Activated naive CD4-positive, alpha-beta T cell treated with anti-CD3 and anti-CD28 coated beads, Interleukin-2, amount 10 ng/mL, durations not matched to agents 7 days and 5 days (primary cell): ENCODE measurements around the gene DCHS2.

Source experiments
- CTCF ChIA-PET: fragments of 350-600 bp; sonication (Branson Sonifier 250); formaldehyde crosslinking; loops from one replicate; lab custom pipeline; 2021; ENCODE audit warnings: antibody characterized with exemption; lab: Charles Lee
- DNase-seq: peaks from one replicate; pipeline ENCODE4 v3.0.0-alpha.2; 2020
- H3K27ac Mint-ChIP-seq: one replicate; pipeline ENCODE4 v1.8.0; 2021; ENCODE audit warnings: mild to moderate bottlenecking, moderate library complexity, mixed read lengths
- H3K27me3 Mint-ChIP-seq: one replicate; pipeline ENCODE4 v1.8.0; 2021; ENCODE audit warnings: mild to moderate bottlenecking, mixed read lengths
- H3K36me3 Mint-ChIP-seq: one replicate; pipeline ENCODE4 v1.8.0; 2021; ENCODE audit warnings: mixed read lengths
- H3K4me1 Mint-ChIP-seq: one replicate; pipeline ENCODE4 v1.8.0; 2021; ENCODE audit warnings: mixed read lengths
- H3K4me3 Mint-ChIP-seq: one replicate; pipeline ENCODE4 v1.8.0; 2021; ENCODE audit warnings: mild to moderate bottlenecking, moderate library complexity, mixed read lengths
- H3K9me3 Mint-ChIP-seq: one replicate; pipeline ENCODE4 v1.8.0; 2021; ENCODE audit warnings: mixed read lengths

The DCHS2 gene

DNA sequence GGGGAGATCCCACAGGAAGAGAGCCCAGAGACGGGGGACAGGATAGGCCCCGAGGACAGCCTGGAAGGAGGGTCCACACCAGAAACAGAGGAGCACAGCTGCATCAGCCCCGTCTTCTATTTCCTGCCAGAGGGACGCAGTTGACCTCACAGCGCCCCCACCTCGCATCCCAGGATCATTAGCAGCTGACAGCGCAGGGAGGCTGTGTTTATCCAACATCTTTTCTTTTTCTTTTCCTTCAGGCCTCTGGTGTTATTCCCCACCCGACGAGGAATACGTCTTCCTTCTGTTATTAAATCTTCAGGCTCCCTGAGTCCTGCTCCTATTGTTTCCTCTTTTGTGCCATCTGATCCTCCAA lies 75.4 kb downstream of the DCHS2 start:
- peak overlapping the region; percentile 33 for H3K4me3 Mint-ChIP-seq
- no peaks in the 10 kb centered on the region for H3K9me3 Mint-ChIP-seq
- H3K27me3 Mint-ChIP-seq, result peaks cover 37% of the 10 kb centered on the region
- CTCF ChIA-PET, result interaction anchor here (1.0 kb wide), 1 partner anchor 70 kb away, joined by 3 read pairs; no protein-coding TSS in a partner anchor
- no peaks in the 10 kb centered on the region for H3K36me3 Mint-ChIP-seq
- H3K4me1 Mint-ChIP-seq, result peaks cover 16% of the 10 kb centered on the region
- no peak for DNase-seq
- H3K27ac Mint-ChIP-seq, result no peak overlapping the region

DNA sequence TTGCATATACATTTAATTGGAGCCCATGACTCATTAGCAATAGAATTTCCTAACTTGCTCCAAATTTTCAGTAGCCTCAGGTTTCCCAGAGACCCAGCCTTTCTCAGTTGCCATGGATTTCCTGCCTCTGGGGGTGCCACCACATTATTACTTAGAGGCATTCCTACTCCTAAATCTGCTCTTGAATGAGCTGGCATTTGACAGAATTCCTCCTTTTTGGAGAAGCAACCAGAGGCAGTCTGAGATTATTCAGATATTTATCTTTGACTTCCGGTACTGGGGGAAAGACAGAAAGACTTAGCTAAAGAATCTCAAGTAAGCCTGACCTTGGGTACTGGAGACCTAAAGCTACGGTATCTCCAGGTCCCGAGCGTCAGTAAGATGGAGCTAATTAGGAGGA lies 76.3 kb downstream of the DCHS2 start:
- no peak for DNase-seq
- CTCF ChIA-PET, result no interaction called here
- Mint-ChIP-seq H3K36me3 (no peaks in the 10 kb centered on the region), H3K27me3 (peaks cover 37% of the 10 kb centered on the region), H3K4me1 (peaks cover 16% of the 10 kb centered on the region), H3K27ac (no peak overlapping the region), H3K4me3 (no peak overlapping the region), H3K9me3 (no peaks in the 10 kb centered on the region)

DNA sequence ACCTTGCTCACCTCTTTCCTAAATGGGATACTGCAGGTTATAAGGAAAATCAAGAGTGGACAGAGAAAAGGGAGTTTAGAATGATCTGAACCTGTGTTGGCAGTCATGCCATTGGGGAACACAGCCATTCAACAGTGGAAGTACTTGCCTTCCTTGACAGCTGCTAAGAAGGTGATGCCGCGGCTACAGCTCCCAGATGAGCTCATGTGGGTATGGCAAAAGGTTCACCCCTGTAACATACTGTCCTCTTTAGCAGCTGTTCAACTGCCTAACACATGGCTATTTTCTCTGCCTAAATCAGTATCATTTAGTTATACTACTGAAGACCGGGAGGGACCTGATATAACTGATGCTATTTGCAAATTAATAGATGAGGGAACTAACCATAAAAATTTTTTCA lies 76.8 kb downstream of the DCHS2 start:
- Mint-ChIP-seq H3K4me3 (no peak overlapping the region), H3K4me1 (peaks cover 16% of the 10 kb centered on the region), H3K36me3 (no peaks in the 10 kb centered on the region), H3K27ac (no peak overlapping the region), H3K9me3 (no peaks in the 10 kb centered on the region), H3K27me3 (peaks cover 37% of the 10 kb centered on the region)
- CTCF ChIA-PET, result no interaction called here
- no peak for DNase-seq

DNA sequence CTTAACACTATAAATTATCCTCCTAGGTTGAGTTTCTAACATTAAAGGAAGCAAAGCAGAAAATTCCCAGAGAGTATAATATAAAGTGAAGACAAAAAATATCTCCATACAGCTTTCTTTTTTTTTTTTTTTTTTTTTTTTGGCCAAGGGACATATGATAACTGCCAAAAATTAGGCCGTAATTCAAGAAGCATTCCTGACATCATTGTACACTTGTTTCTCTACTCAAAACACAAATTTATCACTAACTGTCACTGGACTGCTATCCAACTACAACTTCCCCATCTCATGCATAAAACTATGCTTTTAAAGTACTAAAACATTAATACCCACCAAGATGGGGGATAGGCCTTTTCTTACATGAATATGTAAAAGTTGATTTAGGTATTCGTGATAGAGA lies 77.2 kb downstream of the DCHS2 start:
- Mint-ChIP-seq H3K27me3 (peaks cover 38% of the 10 kb centered on the region), H3K4me1 (peaks cover 16% of the 10 kb centered on the region), H3K9me3 (no peaks in the 10 kb centered on the region), H3K27ac (no peak overlapping the region), H3K36me3 (no peaks in the 10 kb centered on the region), H3K4me3 (no peak overlapping the region)
- CTCF ChIA-PET, result no interaction called here
- no peak for DNase-seq

DNA sequence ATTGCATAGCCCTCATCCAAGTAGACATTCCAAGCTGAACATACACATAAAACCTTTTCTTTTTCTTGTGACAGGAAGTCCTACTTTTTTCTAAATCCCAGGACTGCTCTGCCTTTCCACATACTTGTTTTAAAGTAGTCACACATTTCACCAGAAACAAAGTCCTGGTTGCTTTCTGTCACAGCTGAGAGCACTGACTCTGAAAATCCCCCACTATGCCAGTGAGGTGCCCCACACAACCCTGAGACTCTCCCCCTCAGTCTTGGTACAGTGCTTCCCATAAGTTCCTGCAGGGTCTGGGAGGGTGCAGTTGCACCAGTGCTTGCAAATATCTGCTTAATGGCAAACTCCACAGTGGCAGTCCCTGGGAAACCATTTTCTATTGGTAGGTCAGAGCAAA lies 84.2 kb downstream of the DCHS2 start:
- Mint-ChIP-seq H3K4me1 (peaks cover 8% of the 10 kb centered on the region), H3K9me3 (no peaks in the 10 kb centered on the region), H3K4me3 (no peak overlapping the region), H3K27ac (no peak overlapping the region), H3K27me3 (peaks cover 14% of the 10 kb centered on the region), H3K36me3 (no peaks in the 10 kb centered on the region)
- CTCF ChIA-PET, result no interaction called here
- DNase-seq, result no peak

DNA sequence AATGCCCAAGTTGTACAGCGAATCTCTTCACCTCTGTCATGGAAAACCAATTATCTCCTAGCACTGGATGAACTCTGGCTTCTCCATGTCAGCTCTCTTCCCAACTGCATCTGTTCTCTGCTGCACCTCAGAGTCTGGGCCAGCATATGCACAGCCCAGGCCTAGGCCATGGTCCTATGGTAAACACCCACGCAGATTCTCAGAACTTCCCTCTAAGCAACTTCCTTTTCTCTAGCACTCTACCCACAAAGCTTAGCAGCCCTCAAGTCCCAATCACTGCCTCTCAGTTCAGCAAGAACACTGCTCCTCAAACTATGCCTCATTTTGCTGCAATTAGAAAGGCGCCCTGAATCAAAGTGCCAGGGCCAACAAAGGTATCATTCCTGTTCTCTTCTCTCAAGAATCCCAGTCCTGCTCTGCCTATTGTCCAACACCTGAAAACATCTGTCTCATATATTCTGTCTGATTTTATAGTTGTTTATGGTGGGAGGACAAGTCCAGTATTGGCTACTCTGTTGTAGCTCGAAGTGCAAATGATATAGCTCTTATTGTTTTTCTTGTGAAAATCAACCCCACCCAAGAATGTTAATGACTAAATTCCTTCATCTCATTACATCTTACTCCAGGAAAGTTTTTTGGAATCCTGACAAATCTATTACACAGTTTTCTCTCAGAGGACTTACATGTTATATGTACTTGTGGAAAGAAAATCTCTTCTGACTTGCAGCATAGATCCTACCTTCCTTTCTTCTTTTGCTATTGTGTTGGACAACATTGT lies 85.4 kb downstream of the DCHS2 start:
- Mint-ChIP-seq H3K36me3 (no peaks in the 10 kb centered on the region), H3K4me3 (no peak overlapping the region), H3K27me3 (peaks cover 10% of the 10 kb centered on the region), H3K27ac (no peak overlapping the region), H3K4me1 (peaks cover 8% of the 10 kb centered on the region), H3K9me3 (no peaks in the 10 kb centered on the region)
- CTCF ChIA-PET, result no interaction called here
- no peak for DNase-seq

DNA sequence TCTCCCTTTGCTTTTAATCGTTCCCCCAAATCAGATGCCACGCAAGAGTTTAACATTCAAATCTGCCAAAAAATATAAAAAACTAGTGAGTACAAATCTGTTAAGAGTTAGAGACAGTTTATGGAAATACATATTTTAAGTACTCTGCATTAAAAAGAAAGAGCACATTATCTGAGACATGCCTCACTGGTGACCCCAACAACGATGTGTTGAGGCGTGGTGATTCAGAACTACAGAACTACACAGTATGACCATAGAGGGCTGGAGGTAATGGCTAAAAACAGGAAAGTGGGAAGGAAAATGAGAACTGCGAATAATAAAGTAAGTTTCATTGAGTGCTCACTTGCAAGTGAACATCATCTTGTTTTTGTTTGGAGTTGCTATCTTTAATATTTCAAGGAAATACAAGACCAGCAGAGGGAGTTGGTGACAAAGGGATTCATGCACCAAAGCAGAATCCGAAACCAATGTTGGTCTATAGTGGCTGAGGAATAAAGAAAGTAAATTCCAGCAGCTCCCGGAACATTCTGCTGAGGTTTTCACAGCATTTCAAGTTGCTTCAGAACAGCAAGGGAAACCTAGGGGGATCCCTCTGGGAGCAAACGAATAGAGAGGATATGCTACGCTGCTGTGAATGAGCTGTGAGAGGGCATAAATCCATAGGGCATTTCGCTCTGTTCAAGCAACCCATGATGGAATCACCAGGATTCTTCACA lies 92.2 kb downstream of the DCHS2 start:
- Mint-ChIP-seq H3K36me3 (no peaks in the 10 kb centered on the region), H3K4me3 (no peak overlapping the region), H3K27ac (no peak overlapping the region), H3K27me3 (no peaks in the 10 kb centered on the region), H3K9me3 (no peaks in the 10 kb centered on the region), H3K4me1 (no peaks in the 10 kb centered on the region)
- CTCF ChIA-PET, result no interaction called here
- DNase-seq, result no peak

DNA sequence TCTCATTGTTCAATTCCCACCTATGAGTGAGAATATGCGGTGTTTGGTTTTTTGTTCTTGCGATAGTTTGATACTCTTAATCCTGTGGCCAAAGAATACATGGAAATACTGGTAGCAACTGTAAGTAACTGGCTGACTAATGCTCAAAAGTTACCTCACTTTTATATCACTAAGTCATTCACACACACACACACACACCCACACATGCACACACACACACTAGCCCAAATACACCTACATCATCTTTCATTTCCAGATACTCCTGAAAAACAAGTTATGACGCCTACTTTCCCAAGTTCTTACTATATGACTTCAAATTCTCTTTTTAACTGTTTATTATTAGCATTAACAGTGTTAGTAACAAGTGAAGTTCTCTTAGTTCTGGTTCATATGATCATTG lies 101.3 kb downstream of the DCHS2 start:
- DNase-seq, result no peak
- Mint-ChIP-seq H3K9me3 (no peaks in the 10 kb centered on the region), H3K27ac (no peak overlapping the region), H3K4me3 (no peak overlapping the region), H3K4me1 (no peaks in the 10 kb centered on the region), H3K36me3 (no peaks in the 10 kb centered on the region), H3K27me3 (no peaks in the 10 kb centered on the region)
- CTCF ChIA-PET, result no interaction called here

DNA sequence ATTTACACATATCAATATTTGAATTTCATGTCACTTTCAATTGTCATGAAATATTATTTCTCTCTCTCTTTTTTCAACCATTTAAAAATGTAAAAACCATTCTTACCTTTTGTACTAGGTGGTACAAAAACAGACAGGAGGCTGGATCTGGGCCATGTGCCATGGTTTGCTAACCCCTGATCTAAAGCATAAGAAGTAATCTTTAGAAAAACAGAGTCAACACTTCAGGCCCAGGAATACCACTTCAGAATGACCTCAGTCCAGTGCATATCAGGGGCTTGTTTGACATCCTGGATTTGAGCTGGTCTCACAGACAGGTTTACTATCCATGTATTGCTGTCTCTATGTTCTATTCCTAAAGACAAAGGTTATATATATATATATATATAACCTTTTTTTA lies 102.5 kb downstream of the DCHS2 start:
- CTCF ChIA-PET, result no interaction called here

DNA sequence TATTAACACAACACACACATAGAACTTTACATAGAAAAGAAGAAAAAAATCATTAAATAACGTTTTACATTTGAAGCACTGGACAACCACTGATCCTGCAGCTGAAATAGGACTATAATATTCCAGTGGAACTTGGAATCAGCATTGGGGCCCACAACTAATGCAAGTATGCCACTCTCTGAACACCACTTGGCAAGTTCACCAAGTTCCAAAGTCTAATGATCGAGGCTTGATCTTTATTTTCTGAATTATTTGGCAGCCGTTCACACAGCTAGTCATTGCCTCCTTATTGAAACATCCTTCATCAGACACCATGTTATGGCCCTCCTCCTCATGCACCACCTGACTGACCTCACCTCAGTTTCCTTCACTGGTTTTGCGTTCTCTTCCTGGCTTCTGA lies 107.6 kb downstream of the DCHS2 start:
- H3K9me3 Mint-ChIP-seq, result no peaks in the 10 kb centered on the region
- CTCF ChIA-PET, result no interaction called here
- no peaks in the 10 kb centered on the region for H3K4me1 Mint-ChIP-seq
- DNase-seq, result no peak
- no peaks in the 10 kb centered on the region for H3K36me3 Mint-ChIP-seq
- no peak overlapping the region for H3K4me3 Mint-ChIP-seq
- H3K27me3 Mint-ChIP-seq, result peaks cover 6% of the 10 kb centered on the region
- no peak overlapping the region for H3K27ac Mint-ChIP-seq

More for the DNA sequence above, 102.5 kb downstream of the DCHS2 start:
- no peak overlapping the region for H3K27ac Mint-ChIP-seq
- H3K27me3 Mint-ChIP-seq, result peaks cover 3% of the 10 kb centered on the region
- no peaks in the 10 kb centered on the region for H3K4me1 Mint-ChIP-seq
- H3K36me3 Mint-ChIP-seq, result no peaks in the 10 kb centered on the region
- H3K9me3 Mint-ChIP-seq, result no peaks in the 10 kb centered on the region
- H3K4me3 Mint-ChIP-seq, result no peak overlapping the region
- DNase-seq, result no peak

DNA sequence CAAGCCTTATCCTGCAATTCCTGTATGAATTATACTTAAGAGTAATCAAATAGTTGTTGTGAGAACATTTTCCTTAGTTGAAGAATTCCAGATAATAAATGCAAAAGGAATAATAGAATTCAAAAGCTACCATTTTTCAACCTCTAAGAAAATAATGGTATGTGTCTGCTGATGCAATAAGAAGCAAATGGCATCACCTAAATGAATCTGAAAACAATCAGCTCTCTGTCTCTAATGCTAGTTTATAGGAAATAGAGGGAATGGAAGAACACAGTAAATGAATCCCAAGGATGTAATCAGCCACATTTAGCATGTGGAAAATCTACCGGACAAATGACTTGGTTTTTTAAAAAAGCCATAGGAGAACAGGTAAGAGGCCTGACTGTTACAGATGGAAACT lies 115.1 kb downstream of the DCHS2 start:
- no peak for DNase-seq
- H3K9me3 Mint-ChIP-seq, result no peaks in the 10 kb centered on the region
- H3K4me3 Mint-ChIP-seq, result no peak overlapping the region
- H3K4me1 Mint-ChIP-seq, result no peaks in the 10 kb centered on the region
- CTCF ChIA-PET, result no interaction called here
- H3K36me3 Mint-ChIP-seq, result no peaks in the 10 kb centered on the region
- no peak overlapping the region for H3K27ac Mint-ChIP-seq
- peaks cover 16% of the 10 kb centered on the region for H3K27me3 Mint-ChIP-seq

DNA sequence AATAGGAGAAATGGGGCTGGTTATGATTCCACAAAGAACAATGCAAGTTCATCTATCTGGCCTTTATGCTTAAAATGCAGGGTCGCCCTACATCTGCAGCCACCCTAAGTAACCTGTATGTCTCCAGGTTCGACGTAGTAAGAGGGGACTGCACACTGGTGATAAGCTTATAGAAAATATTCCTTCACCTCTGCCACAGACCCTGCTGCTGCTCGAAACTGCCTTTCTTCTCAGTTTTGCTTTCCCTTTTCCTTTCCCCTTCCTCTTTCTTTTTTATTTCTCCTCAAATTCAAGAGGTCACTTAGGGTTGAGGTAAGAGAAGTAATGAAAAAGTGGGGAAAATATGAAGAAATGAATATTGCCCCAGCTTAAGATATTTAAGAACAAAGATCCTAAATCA lies 123.5 kb downstream of the DCHS2 start:
- Mint-ChIP-seq H3K4me3 (no peak overlapping the region), H3K9me3 (no peaks in the 10 kb centered on the region), H3K4me1 (peaks cover 18% of the 10 kb centered on the region), H3K27me3 (peaks cover 17% of the 10 kb centered on the region), H3K36me3 (no peaks in the 10 kb centered on the region), H3K27ac (peak overlapping the region; percentile 17)
- CTCF ChIA-PET, result no interaction called here
- DNase-seq, result no peak

DNA sequence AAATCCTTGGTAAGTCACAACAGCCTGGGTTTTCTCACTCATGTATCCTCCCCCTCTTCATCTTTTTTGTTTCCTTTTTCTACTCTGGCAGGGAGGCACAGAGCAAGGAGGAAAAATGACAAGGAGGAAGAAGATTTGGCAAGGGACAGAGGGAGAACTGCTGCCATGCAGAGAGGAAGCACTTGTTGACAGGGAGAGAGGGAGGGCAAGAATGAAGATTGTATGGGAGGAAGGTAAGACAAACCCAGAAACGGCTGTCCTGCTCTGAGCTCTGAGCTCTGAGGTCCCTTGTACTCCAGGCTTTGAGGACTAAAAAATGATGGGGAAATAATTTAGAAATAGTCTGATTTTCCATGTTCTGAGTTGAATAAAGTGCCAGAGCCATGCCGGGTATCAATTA lies 123.9 kb downstream of the DCHS2 start:
- Mint-ChIP-seq H3K4me1 (peaks cover 18% of the 10 kb centered on the region), H3K27ac (peak overlapping the region; percentile 17), H3K9me3 (no peaks in the 10 kb centered on the region), H3K27me3 (peaks cover 17% of the 10 kb centered on the region), H3K36me3 (no peaks in the 10 kb centered on the region), H3K4me3 (peak overlapping the region; percentile 17)
- CTCF ChIA-PET, result no interaction called here
- no peak for DNase-seq

DNA sequence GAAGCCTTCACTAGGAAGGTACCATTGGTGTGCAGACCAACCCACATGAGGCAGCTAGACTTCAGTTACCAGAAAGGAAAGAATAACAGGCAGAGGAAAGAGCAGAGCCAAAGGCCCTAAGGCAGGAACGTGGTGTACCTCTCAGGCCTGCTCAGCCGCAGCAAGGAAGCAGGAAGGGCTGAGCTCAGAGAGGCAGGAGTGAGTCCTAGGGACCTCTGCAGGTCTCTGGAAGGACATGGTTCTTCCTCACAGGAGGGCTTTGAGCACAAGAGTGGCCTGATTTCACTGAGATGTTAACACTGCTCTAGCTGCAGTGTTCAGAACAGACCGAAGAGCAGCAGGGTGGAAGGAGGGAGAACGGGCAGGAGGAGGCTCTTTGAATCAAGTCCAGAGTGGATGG lies 124.6 kb downstream of the DCHS2 start:
- no peak for DNase-seq
- peaks cover 17% of the 10 kb centered on the region for H3K27me3 Mint-ChIP-seq
- H3K4me3 Mint-ChIP-seq, result no peak overlapping the region
- H3K9me3 Mint-ChIP-seq, result no peaks in the 10 kb centered on the region
- CTCF ChIA-PET, result interaction anchor here (0.7 kb wide), 1 partner anchor 16 kb away, joined by 3 read pairs; no protein-coding TSS in a partner anchor
- H3K36me3 Mint-ChIP-seq, result no peaks in the 10 kb centered on the region
- H3K4me1 Mint-ChIP-seq, result peaks cover 23% of the 10 kb centered on the region
- H3K27ac Mint-ChIP-seq, result no peak overlapping the region
